ENCODE measurements around the gene FGF11. TPM values are rescaled to one million over a fixed set of nuclear protein-coding genes. Genes with fewer than 3 reads are reported as not detected.

FGF11 gene
- total RNA-seq, 1 donor from 2014 or later: 1.5 TPM

DNA sequence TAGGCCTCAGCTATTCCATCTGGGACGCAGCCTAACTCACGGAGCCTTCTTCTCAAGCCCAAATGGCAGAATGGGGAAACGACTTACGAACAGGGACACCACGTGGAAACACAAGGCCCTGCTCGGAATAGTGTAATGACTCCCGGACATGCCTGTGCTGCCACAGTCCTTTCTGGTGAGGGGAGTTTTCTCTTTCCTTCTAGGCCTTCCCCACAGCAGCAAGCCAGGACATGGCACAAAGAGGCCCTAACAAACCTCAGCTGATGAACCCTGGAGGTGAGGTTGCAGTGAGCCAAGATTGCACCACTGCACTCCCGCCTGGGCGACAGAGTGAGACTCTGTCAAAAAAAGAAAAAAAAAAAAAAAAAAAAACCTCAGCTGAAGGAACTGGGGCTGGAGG is 24.8 kb downstream of the FGF11 start:
- no peak overlapping the region for H3K4me3 ChIP-seq (ENCODE audit: low read depth, low read length)
- no peak for DNase-seq (ENCODE audit: low read depth)
- TF ChIP-seq, protein P1, sequence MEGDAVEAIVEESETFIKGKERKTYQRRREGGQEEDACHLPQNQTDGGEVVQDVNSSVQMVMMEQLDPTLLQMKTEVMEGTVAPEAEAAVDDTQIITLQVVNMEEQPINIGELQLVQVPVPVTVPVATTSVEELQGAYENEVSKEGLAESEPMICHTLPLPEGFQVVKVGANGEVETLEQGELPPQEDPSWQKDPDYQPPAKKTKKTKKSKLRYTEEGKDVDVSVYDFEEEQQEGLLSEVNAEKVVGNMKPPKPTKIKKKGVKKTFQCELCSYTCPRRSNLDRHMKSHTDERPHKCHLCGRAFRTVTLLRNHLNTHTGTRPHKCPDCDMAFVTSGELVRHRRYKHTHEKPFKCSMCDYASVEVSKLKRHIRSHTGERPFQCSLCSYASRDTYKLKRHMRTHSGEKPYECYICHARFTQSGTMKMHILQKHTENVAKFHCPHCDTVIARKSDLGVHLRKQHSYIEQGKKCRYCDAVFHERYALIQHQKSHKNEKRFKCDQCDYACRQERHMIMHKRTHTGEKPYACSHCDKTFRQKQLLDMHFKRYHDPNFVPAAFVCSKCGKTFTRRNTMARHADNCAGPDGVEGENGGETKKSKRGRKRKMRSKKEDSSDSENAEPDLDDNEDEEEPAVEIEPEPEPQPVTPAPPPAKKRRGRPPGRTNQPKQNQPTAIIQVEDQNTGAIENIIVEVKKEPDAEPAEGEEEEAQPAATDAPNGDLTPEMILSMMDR (IDR thresholded peaks at IDR 0.05; ENCODE audit: insufficient read depth, low read length, poor library complexity, severe bottlenecking): no peak

DNA sequence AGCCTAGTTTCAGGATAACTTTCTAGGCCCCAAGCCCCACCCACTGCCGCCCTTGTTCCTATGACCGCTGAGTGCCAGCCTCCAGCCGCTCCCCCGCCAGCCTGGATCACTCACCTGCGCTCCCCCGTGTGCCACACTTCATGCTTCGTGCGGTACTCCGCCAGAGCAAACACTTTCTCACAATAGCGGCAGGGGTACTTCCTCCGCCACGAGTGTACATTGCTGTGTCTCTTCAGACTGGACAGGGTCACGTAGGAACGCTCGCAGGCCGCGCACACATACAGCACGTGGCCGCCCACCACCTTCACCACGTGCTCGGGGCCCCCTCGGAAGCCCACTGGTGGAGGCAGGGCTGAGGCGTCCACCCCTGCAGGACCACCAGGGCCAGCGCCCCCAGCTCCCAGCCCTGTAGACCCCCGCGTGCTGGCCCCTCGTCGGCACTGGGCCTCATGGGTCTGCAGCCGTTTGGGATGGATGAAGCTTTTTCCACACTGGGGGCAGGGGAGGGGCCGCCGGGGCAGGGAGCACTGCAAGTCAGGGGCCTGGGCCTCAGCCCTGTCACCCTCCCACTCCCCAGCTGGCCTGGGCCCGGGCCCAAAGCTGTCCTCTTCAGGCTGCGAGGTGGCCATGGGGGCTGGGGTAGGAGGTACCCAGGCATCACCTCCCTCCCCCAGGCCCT is 26.4 kb downstream of the FGF11 start:
- DNase-seq (ENCODE audit: low read depth): no peak
- no peak overlapping the region for H3K4me3 ChIP-seq (ENCODE audit: low read depth, low read length)
- TF ChIP-seq, protein P1 (IDR thresholded peaks at IDR 0.05; ENCODE audit: insufficient read depth, low read length, poor library complexity, severe bottlenecking): no peak
- peaks cover 4% of the 10 kb centered on the region for H3K36me3 ChIP-seq (ENCODE audit: control insufficient read depth, insufficient read depth, low read length)
- no peaks in the 10 kb centered on the region for H3K27me3 ChIP-seq (ENCODE audit: control insufficient read depth, insufficient read depth, low read length)

More for the DNA sequence above, 24.8 kb downstream of the FGF11 start:
- Histone ChIP-seq H3K27me3 (ENCODE audit: control insufficient read depth, insufficient read depth, low read length) (no peaks in the 10 kb centered on the region), H3K36me3 (ENCODE audit: control insufficient read depth, insufficient read depth, low read length) (peaks cover 4% of the 10 kb centered on the region)

DNA sequence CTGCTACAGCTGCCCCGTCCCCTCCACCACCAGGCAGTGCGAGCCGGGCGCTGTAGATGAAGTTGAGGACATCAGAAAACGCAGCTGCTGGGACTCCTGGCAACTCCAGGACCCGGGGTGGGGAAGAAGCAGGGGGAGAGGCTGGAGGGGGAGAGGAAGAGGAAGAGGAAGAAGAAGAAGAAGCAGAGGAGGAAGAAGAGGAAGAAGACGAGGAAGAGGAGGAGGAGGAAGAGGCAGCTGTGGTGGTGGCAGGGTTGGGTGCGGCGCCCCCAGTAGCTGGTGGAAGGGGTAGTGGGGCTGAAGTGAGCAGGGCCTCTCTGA is 27.0 kb downstream of the FGF11 start:
- TF ChIP-seq, protein P1 (IDR thresholded peaks at IDR 0.05; ENCODE audit: insufficient read depth, low read length, poor library complexity, severe bottlenecking): no peak
- H3K4me3 ChIP-seq (ENCODE audit: low read depth, low read length): no peak overlapping the region
- DNase-seq (ENCODE audit: low read depth): no peak
- no peaks in the 10 kb centered on the region for H3K27me3 ChIP-seq (ENCODE audit: control insufficient read depth, insufficient read depth, low read length)
- H3K36me3 ChIP-seq (ENCODE audit: control insufficient read depth, insufficient read depth, low read length): peaks cover 4% of the 10 kb centered on the region

DNA sequence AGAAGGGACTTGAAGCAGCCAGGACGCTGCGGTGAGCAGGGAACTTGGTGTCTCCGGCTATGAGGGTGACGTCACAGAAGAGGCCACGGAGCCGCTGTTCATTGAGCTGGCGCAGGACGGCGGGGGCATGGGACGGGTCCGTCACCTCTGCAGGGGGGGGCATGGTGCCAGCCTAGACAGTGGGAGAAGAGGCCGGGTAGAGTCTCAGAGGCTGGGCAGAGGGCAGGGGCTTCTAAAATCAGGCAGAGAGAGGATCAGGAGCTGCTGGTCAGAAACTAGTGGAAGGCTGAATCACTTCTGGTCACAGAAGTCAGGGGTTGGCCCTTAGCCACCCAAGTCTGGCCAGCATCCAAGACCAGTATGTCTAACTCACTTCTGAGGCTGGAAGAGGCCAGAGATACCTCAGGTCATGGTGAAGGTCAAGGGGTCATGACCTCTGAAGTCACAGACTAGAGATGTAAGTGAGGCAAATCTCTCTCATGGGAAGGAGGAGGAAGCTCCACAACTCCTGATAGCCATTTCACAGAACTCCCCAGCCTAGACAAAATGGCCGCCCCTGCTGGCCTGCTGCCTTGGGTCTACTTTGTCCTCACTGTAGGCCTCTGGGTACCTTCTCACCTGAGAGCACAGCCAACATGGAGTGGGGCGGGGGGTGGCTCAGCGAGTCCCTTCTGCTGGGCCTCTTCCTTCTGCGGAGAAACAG is 27.5 kb downstream of the FGF11 start:
- H3K4me3 ChIP-seq (ENCODE audit: low read depth, low read length): no peak overlapping the region
- no peak for DNase-seq (ENCODE audit: low read depth)
- H3K36me3 ChIP-seq (ENCODE audit: control insufficient read depth, insufficient read depth, low read length): peaks cover 4% of the 10 kb centered on the region
- no peaks in the 10 kb centered on the region for H3K27me3 ChIP-seq (ENCODE audit: control insufficient read depth, insufficient read depth, low read length)
- TF ChIP-seq, protein P1 (IDR thresholded peaks at IDR 0.05; ENCODE audit: insufficient read depth, low read length, poor library complexity, severe bottlenecking): no peak

DNA sequence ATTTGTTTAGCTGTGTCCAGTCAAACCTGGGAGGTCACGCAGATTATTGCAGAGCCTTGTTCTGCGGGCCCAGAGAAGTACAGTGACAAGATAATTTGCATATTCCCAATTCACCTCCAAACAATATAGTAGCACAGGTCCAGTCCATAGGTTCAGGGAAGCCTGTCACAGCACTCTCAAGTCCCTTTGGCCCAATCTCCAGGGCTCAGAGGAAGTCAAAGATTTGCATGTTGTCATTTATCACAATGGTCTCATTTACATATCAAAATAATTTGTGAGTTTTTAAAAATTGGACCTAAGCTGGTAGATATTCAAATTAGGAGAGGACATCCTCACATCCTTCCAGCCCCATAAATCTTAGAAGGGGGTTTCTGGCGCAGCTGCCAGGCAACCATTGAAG is 28.2 kb downstream of the FGF11 start:
- H3K36me3 ChIP-seq (ENCODE audit: control insufficient read depth, insufficient read depth, low read length): peaks cover 4% of the 10 kb centered on the region
- no peaks in the 10 kb centered on the region for H3K27me3 ChIP-seq (ENCODE audit: control insufficient read depth, insufficient read depth, low read length)
- DNase-seq (ENCODE audit: low read depth): no peak
- H3K4me3 ChIP-seq (ENCODE audit: low read depth, low read length): no peak overlapping the region
- TF ChIP-seq, protein P1 (IDR thresholded peaks at IDR 0.05; ENCODE audit: insufficient read depth, low read length, poor library complexity, severe bottlenecking): no peak

Data from kidney epithelial cell (primary cell).